K562 (cell line): ENCODE data around the gene FAM174C. TPM values are rescaled to one million over a fixed set of nuclear protein-coding genes. Genes with fewer than 3 reads are reported as not detected.

Experiments
- BCOR ChIP-seq: fragments of 450-650 bp; IDR thresholded peaks from 2 replicates; pipeline ENCODE4 v1.6.1; 2016
- DMBX1 ChIP-seq: fragments of 250-450 bp; sonication (Bioruptor Pico); IDR thresholded peaks from 2 replicates; pipeline ENCODE4 v1.8.0; 2022; ENCODE audit warnings: inconsistent platforms, mild to moderate bottlenecking, moderate library complexity, borderline replicate concordance
- EP300 ChIP-seq: IDR thresholded peaks from 2 replicates; pipeline ENCODE4 v1.6.1; 2012; ENCODE audit warnings: low read length, improper control_type of control experiment
- FIP1L1 ChIP-seq: fragments of 200-400 bp; formaldehyde crosslinking; IDR thresholded peaks from 2 replicates; pipeline ENCODE4 v1.6.1; 2018; ENCODE audit warnings: mild to moderate bottlenecking, low read depth, low read length; ENCODE audit not compliant: poor library complexity, severe bottlenecking
- HDAC1 ChIP-seq, 2 experiments: fragments of 450-650 bp; IDR thresholded peaks; 2 replicates each; pipeline ENCODE4 v1.6.1; 2016 to 2017; ENCODE audit warnings: inconsistent platforms in 1 of 2, mild to moderate bottlenecking in 1 of 2, moderate library complexity in 1 of 2
- HNRNPH1 ChIP-seq: fragments of 200-400 bp; formaldehyde crosslinking; optimal IDR thresholded peaks from 2 replicates; pipeline ENCODE3; 2017; ENCODE audit warnings: low read depth, mild to moderate bottlenecking, low read length, moderate library complexity
- MAZ ChIP-seq, 2 experiments: fragments of 450-650 bp in 1 of 2; sonication (generic) in 1 of 2; formaldehyde crosslinking; IDR thresholded peaks in 1 of 2; conservative IDR thresholded peaks in 1 of 2; 2 replicates each; pipeline versions ENCODE4 v1.4.0 to v1.5.0; 2020; ENCODE audit warnings: mild to moderate bottlenecking in 1 of 2, missing genetic modification reagents in 1 of 2
- MTA3 ChIP-seq: fragments of 450-650 bp; formaldehyde crosslinking; IDR thresholded peaks from 2 replicates; pipeline ENCODE4 v1.6.1; 2017; ENCODE audit warnings: mild to moderate bottlenecking, borderline replicate concordance
- MTF1 ChIP-seq: fragments of 250-450 bp; sonication (Bioruptor Pico); IDR thresholded peaks from 2 replicates; pipeline ENCODE4 v1.9.0; 2021; ENCODE audit warnings: moderate library complexity, mild to moderate bottlenecking, inconsistent platforms, borderline replicate concordance
- NCOA4 ChIP-seq: fragments of 450-650 bp; IDR thresholded peaks from 2 replicates; pipeline ENCODE4 v1.6.1; 2018; ENCODE audit warnings: mild to moderate bottlenecking; ENCODE audit not compliant: partially characterized antibody
- POLR2A ChIP-seq: fragments of 450-650 bp; conservative IDR thresholded peaks from 2 replicates; pipeline ENCODE4 v1.6.1; 2016
- POLR2AphosphoS5 ChIP-seq: IDR thresholded peaks from 2 replicates; pipeline ENCODE4 v1.6.1; 2011; ENCODE audit warnings: mild to moderate bottlenecking, low read depth, low read length, moderate library complexity; ENCODE audit not compliant: control insufficient read depth, insufficient read depth
- POLR2G ChIP-seq: fragments of 200-400 bp; formaldehyde crosslinking; IDR thresholded peaks from 2 replicates; pipeline ENCODE4 v1.6.1; 2017; ENCODE audit warnings: low read depth, mild to moderate bottlenecking, antibody characterized with exemption, low read length, moderate library complexity
- SUPT5H ChIP-seq: fragments of 450-650 bp; IDR thresholded peaks from 2 replicates; pipeline ENCODE4 v1.6.1; 2016
- TAL1 ChIP-seq: fragments of 450-650 bp; IDR thresholded peaks from 2 replicates; pipeline ENCODE4 v1.6.1; 2016; ENCODE audit warnings: mild to moderate bottlenecking
- ZC3H4 ChIP-seq: sonication (generic); formaldehyde crosslinking; IDR thresholded peaks from 2 replicates; pipeline ENCODE4 v1.9.0; 2021; ENCODE audit warnings: missing genetic modification reagents, borderline replicate concordance
- ZFX ChIP-seq: sonication (generic); formaldehyde crosslinking; IDR thresholded peaks from 2 replicates; pipeline ENCODE4 v1.8.0; 2022; ENCODE audit warnings: mild to moderate bottlenecking, missing genetic modification reagents, moderate library complexity
- ZNF124 ChIP-seq: sonication (generic); formaldehyde crosslinking; IDR thresholded peaks from 2 replicates; pipeline ENCODE4 v1.8.1; 2022; ENCODE audit warnings: missing genetic modification reagents
- ZNF175 ChIP-seq: fragments of 200-800 bp; sonication (Bioruptor generic); IDR thresholded peaks from 2 replicates; pipeline ENCODE4 v1.6.1; 2016; ENCODE audit warnings: low read depth, mild to moderate bottlenecking, missing genetic modification characterization, missing compliant biosample characterization
- ZNF263 ChIP-seq: sonication (generic); formaldehyde crosslinking; IDR thresholded peaks from 2 replicates; pipeline ENCODE4 v1.8.0; 2022; ENCODE audit warnings: mild to moderate bottlenecking, missing genetic modification reagents, borderline replicate concordance
- ZNF766 ChIP-seq: fragments of 200-800 bp; sonication (Bioruptor generic); conservative IDR thresholded peaks from 2 replicates; pipeline ENCODE4 v1.6.1; 2016; ENCODE audit warnings: missing genetic modification characterization, missing compliant biosample characterization
- polyA plus RNA-seq, 8 experiments: library from polyadenylated mRNA; depleted of rRNA in 4 of 8; stranded (reverse) in 5 of 8; unstranded in 3 of 8; fragments of >200 nt; fragmentation: Nextera tagmentation in 2 of 8; fragmentation: Illumina TruSeq in 1 of 8; extraction: Ambion mirVana in 2 of 8; extraction: Trizol in 1 of 8; gene quantifications; 2 replicates each; pipeline versions ENCODE4 v1.2.1 to v1.2.3, GENCODE V29; 2011 to 2014; ENCODE audit warnings: inconsistent platforms in 1 of 8, missing spikeins in 1 of 8
- total RNA-seq, 7 experiments: library from RNA; depleted of rRNA in 6 of 7; stranded (reverse); fragments of >200 nt in 6 of 7; fragmentation: Illumina TruSeq in 2 of 7; extraction: Trizol in 2 of 7; gene quantifications; 2 replicates each; pipeline versions ENCODE4 v1.2.1 to v1.2.3, GENCODE V29; 2011 to 2021; ENCODE audit warnings: low replicate concordance in 1 of 7
- TF ChIP-seq, protein P1 (sequence below), 3 experiments: fragments of 200-800 bp in 1 of 3; sonication (Bioruptor generic) in 1 of 3; sonication (generic) in 1 of 3; formaldehyde crosslinking in 1 of 3; IDR thresholded peaks; 2 replicates each; pipeline versions ENCODE4 v1.6.1 to v1.8.0; 2016 to 2022; ENCODE audit warnings: mild to moderate bottlenecking in 2 of 3, missing compliant biosample characterization in 2 of 3, missing genetic modification characterization in 2 of 3, missing genetic modification reagents in 1 of 3
- TF ChIP-seq, protein P2 (sequence below): fragments of 250-450 bp; sonication (Bioruptor Pico); IDR thresholded peaks from 2 replicates; pipeline ENCODE4 v1.5.0; 2021; ENCODE audit warnings: mild to moderate bottlenecking, borderline replicate concordance
- TF ChIP-seq, protein P3 (sequence below): fragments of 250-450 bp; sonication (Bioruptor Pico); IDR thresholded peaks from 2 replicates; pipeline ENCODE4 v1.5.0; 2021

Gene FAM174C
- total and polyA plus RNA-seq, 9 of the 15 experiments (the other 6 are each of a cell fraction or from before 2014, with no cell fraction given), result 0.66 to 89.6 (median 20.3) TPM

DNA sequence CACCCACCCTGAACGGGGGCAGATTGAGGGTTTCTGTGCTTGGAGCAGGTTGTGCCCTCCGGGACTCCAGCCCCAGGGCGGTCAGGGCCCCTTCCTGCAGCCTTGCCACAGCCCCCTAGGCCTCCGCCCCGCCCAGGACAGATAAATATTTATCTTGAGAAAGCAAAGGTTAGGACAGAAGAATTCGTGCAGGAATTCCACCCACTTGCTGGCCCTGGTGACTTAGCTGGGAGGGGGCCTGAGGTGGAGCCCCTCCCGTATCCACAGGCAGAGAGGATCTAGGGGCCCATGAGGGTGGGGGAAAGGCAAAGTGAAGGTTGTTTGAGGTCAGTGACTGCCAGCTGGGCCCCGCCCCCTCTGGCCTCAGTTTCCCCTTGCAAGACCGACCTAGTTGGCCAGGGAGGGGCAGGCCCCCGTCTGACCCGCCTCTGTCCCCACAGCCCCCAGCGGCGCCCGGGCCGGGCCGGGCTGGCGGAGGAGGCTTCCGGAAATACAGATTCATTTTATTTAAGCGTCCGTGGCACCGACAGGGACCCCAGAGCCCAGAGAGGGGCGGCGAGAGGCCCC is 21.7 kb upstream of the FAM174C start (continued):
- TF ChIP-seq MTA3 (0 out of 2 replicates have a peak, but pooled peaks have one; percentile 37), BCOR (peak; percentile 67), ZNF124 (CRISPR knock-in tag) (no peak), HDAC1 (IDR thresholded peaks at IDR 0.05) (peak in 1 of 2 experiments; percentile 31; a peak in 1 of 4 replicates), ZFX (CRISPR knock-in tag) (peak; percentile 53), ZNF766 (CRISPR knock-in tag) (no peak), MTF1 (CRISPR knock-in tag) (no peak), TAL1 (peak; percentile 16; the same call in 1 of the 2 replicates), EP300 (peak; percentile 7; the same call in 1 of the 2 replicates), POLR2A (peak; percentile 40), MAZ (CRISPR knock-in tag; conservative IDR thresholded peaks at IDR 0.05 in 1 of 2, IDR thresholded peaks at IDR 0.05 in 1 of 2) (peak in 1 of 2 experiments; percentile 65; a peak in 3 of 4 replicates), ZNF175 (CRISPR knock-in tag) (peak; percentile 68; the same call in 1 of the 2 replicates), FIP1L1 (peak; percentile 25), POLR2AphosphoS5 (peak; percentile 19), ZC3H4 (CRISPR knock-in tag) (0 out of 2 replicates have a peak, but pooled peaks have one; percentile 37), DMBX1 (CRISPR knock-in tag) (0 out of 2 replicates have a peak, but pooled peaks have one; percentile 1), HNRNPH1 (no peak), ZNF263 (CRISPR knock-in tag) (0 out of 2 replicates have a peak, but pooled peaks have one; percentile 7), NCOA4 (no peak), POLR2G (peak; percentile 51; the same call in 1 of the 2 replicates), SUPT5H (0 out of 2 replicates have a peak, but pooled peaks have one; percentile 26)
- TF ChIP-seq, protein P1, sequence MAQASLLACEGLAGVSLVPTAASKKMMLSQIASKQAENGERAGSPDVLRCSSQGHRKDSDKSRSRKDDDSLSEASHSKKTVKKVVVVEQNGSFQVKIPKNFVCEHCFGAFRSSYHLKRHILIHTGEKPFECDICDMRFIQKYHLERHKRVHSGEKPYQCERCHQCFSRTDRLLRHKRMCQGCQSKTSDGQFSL (CRISPR knock-in tag; IDR thresholded peaks at IDR 0.05), result peak; percentile 48; the same call in 1 of the 2 replicates
- TF ChIP-seq, protein P1 (tag; IDR thresholded peaks at IDR 0.05), result no peak
- TF ChIP-seq, protein P2, sequence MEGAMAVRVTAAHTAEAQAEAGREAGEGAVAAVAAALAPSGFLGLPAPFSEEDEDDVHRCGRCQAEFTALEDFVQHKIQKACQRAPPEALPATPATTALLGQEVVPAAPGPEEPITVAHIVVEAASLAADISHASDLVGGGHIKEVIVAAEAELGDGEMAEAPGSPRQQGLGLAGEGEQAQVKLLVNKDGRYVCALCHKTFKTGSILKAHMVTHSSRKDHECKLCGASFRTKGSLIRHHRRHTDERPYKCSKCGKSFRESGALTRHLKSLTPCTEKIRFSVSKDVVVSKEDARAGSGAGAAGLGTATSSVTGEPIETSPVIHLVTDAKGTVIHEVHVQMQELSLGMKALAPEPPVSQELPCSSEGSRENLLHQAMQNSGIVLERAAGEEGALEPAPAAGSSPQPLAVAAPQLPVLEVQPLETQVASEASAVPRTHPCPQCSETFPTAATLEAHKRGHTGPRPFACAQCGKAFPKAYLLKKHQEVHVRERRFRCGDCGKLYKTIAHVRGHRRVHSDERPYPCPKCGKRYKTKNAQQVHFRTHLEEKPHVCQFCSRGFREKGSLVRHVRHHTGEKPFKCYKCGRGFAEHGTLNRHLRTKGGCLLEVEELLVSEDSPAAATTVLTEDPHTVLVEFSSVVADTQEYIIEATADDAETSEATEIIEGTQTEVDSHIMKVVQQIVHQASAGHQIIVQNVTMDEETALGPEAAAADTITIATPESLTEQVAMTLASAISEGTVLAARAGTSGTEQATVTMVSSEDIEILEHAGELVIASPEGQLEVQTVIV (CRISPR knock-in tag), result no peak
- TF ChIP-seq, protein P3, sequence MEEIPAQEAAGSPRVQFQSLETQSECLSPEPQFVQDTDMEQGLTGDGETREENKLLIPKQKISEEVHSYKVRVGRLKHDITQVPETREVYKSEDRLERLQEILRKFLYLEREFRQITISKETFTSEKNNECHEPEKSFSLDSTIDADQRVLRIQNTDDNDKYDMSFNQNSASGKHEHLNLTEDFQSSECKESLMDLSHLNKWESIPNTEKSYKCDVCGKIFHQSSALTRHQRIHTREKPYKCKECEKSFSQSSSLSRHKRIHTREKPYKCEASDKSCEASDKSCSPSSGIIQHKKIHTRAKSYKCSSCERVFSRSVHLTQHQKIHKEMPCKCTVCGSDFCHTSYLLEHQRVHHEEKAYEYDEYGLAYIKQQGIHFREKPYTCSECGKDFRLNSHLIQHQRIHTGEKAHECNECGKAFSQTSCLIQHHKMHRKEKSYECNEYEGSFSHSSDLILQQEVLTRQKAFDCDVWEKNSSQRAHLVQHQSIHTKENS (CRISPR knock-in tag), result no peak
